Stimulated activated CD4-positive, alpha-beta T cell treated with anti-CD3 and anti-CD28 coated beads, Interleukin-12 subunit alpha, Interleukin-12 subunit beta, amount 100 ng/mL, for 4 hours (primary cell): Measurements from ENCODE around the gene SSC4D.
"Not testable (repeated sequence)": the region's sequence is repeated elsewhere in the genome, so short reads cannot be mapped to it uniquely, and the experiment has no call there.

Experiments
- DNase-seq: peaks from one replicate; pipeline ENCODE4 v3.0.0-alpha.2; 2020

The SSC4D gene

DNA sequence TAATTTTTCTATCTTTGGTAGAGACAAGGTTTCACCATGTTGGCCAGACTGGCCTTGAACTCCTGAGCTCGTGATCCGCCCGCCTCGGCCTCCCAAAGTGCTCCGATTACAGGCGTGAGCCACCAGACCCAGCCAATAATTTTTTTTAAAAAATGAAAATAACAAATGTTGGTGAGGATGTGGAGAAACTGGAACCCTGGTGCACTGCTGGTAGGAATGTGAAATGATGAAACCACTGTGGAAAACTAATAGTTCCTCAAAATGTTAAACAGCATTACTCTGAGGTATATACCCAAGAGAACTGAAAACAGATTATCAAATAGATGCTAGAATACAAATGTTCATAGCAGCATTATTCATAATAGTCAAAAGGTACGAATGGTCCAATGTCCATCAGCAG is 27.7 kb downstream of the SSC4D start:
- no peak for DNase-seq

DNA sequence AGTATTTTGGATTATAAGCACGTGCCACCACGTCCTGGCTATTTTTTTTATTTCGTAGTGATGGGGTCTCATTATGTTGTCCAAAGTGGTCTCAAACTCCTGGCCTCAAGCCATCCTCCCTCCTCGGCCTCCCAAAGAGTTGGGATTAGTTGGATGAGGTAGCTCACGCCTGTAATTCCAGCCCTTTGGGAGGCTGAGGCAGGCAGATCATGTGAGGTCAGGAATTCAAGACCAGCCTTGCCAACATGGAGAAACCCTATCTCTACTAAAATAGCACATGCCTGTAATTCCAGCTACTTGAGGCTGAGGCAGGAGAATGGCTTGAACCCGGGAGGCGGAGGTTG is 28.9 kb downstream of the SSC4D start:
- no peak for DNase-seq

DNA sequence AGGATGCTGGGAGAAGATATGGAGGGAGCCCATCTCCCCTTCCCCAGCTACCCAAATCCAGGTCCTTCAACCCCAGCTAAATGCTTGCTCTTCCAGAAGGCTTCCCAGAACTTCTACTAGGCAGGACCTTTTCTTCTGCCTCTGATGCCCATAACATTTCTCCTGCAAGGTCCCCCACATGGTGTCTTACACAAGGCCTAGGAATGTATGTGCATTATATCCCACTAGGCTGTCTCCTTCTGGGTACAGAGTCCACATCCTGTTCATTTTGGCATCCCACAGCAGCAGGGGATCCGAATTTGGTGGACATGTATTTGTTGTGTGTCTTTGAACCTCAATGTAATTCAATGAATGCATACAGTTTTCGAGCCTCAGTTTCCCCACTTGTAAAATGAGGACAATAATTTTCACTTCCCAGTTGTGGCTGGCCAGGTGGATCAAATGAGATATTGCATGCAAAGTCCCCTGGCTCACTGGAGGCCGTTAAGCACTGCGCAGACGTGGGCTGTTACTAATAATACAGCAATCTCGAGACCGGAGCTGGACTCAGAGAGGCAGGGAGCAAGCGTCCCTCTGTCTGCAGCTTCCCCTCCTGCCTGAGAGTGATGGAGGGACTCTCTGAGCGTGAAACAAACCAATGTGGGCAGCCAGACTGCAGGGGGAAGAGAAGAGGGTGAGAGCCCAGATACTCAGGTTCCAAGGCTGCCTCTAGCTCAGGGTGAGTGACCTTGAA is 32.1 kb downstream of the SSC4D start:
- no peak for DNase-seq

DNA sequence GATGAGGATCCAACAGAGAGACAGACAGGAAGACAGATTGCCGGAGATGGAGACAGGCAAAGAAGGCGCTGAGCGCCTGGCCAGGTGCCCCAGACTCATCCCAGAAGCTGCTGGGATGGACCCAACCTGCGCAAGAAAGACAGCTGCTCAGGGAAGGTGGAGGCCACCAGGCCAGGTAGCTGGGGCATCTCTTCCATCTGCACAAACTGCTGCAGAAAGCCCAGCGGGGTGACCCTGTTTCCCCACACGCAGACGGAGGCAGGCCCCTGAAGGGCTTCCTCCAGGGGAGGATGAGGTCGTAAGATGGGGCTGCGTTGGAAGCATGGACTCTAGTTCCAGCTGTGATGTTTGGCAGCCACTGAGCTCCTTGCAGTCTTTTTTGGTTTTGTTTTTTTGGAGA is 34.2 kb downstream of the SSC4D start:
- no peak for DNase-seq

DNA sequence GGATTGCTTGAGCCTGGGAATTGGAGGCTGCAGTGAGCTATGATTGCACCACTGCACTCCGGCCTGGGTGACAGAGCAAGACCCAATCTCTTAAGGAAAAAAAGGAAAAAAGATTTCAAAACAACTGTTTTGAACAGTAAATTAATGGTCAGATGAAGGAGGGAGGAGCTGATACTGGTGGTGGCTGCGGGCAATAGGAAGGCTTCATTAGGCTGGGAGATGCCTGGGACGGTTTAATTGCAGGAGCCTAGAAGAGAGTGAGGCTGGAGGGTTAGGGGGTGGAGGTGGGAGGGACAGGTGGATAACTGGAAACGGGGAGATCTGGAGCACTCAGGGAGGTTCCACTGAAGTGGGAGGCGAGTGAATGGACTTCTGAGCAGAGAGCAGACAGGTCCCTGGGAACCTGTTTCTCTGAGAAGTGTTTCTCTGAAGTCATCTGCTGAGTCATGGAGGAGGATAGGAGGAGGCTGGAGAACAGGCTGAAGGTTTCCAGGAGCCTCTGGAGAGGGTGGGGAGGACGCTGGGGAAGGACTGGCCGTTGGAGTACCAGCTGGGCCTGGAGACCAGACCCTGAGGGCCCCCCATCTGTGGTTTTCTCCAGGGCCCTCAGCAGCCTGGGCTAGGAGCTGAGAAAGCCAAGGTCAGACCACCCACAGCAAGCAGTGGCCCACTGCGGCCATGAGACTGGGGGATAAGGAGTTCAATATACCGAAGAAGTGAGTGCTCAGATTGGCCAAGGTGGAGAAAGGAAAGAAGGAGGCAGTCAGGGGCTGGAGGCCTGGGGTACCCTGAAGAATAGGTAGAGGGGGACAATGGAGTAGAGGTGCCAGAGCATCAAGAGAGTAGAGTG is 36.3 kb downstream of the SSC4D start:
- no peak for DNase-seq

DNA sequence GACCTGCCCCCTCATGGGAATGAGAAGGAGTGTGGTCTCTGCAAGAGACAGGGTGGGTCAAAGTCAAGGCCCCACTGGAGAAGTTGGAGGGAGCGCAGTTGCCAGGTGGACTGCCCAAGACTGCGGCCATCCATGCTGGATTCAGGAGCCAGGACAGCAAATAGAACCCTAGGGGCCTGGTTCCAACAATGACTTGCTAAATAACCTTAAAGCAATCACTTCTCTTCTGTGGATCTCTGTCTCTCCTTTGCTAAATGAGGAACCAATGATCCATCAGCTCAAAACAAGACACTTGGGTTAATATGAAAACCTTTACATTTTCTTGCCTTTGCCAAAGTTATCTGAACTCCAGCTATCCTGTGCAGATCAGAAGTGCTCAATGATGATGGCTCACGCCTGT is 38.1 kb downstream of the SSC4D start:
- no peak for DNase-seq

DNA sequence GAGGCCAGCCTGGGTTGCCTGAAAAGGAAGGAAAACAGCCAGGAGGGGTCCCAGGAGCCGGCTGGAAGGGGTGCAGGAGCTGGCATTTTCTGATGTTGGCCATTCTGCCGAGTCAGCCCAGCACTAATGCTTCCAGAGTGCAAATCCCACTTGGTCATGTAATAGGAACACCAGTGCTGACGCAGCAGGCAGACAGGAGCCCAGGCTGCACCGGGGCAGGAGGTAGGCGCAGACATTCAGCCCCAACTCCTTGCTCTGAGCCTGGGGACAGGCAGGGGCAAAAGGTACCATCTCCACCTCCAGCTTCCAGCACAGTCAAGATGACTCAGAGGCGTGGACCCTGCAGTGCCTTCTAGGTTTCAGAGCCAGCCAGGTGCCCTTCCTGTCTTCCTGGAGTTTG is 40.5 kb downstream of the SSC4D start:
- no peak for DNase-seq

DNA sequence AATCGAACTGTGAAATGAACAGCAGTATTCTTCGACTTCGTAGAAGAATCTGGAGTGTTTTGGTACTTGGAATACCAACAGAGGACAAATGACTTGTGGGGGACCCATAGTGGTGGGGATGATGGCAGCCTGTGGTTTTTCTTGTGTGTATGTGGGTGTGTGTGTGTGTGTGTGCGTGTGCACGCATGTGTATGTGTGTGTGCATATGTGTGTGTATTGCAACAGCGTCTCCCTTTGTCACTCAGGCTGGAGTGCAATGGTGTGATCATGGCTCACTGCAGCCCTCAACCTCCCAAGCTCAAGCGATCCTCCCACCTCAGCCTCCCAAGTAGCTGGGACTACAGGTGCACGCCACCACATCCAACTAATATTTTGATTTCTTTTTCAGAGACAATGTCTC is 41.3 kb downstream of the SSC4D start:
- no peak for DNase-seq

DNA sequence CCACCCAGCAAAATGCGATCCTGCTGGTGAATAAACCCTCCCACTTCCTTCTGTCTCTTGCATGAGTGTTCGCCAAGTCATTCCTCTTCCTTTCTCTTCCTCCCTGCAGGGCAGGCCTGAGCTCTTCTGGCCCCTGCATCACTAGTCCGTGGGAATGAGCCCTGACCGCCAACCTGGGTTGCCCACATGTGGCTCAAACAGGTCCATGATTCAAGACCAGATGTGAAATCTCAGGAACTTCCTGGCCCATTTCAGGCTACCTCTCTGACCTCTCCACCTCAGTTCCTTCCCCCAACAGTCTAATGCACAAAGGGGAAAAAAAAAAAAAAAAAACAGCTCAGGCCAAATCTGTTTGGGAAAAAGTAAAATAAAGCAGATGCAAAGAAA is 45.3 kb downstream of the SSC4D start:
- DNase-seq: no peak

DNA sequence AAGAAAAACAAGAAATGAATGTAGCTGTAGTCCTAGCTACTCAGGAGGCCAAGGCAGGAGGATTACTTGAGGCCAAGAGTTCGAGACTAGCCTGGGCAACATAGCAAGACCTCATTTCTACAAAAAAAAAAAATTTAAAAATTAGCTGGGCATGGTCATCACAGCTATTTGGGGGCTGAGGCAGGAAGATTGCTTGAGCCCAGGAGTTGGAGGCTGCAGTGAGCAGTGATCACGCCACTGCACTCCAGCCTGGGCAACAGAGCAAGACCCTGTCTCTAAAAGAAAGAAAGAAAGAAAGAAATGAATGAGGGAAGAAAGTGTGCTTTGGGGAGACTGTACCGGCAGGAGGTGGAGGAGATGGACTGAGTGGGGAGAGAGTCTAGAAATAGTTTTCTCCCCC is 45.7 kb downstream of the SSC4D start:
- DNase-seq: not testable (repeated sequence)

DNA sequence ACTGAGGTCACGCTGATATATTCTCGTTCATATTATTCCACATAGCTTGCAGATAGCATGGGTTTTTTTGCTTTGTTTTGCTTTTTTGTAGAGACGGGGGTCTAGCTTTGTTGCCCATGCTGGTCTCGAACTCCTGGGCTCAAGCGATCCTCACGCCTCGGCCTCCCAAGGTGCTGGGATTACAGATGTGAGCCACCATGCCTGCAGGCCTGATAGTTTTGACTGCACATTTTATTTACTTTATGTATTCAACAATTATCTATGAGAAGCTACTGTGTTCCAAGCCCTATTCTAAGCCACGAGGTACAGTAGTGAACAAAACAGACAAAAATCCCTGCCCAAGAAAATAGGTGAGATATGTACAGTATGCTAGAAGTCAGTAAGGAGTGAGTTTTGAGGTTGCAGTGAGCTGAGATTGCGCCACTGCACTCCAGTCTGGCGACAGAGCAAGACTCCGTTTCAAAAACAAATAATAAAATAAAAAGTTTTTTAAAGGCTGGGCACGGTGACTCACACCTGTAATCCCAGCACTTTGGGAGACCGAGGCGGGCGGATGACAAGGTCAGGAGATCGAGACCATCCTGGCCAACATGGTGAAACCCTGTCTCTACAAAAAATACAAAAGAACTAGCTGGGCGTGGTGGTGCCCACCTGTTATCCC is 49.4 kb downstream of the SSC4D start:
- no peak for DNase-seq

DNA sequence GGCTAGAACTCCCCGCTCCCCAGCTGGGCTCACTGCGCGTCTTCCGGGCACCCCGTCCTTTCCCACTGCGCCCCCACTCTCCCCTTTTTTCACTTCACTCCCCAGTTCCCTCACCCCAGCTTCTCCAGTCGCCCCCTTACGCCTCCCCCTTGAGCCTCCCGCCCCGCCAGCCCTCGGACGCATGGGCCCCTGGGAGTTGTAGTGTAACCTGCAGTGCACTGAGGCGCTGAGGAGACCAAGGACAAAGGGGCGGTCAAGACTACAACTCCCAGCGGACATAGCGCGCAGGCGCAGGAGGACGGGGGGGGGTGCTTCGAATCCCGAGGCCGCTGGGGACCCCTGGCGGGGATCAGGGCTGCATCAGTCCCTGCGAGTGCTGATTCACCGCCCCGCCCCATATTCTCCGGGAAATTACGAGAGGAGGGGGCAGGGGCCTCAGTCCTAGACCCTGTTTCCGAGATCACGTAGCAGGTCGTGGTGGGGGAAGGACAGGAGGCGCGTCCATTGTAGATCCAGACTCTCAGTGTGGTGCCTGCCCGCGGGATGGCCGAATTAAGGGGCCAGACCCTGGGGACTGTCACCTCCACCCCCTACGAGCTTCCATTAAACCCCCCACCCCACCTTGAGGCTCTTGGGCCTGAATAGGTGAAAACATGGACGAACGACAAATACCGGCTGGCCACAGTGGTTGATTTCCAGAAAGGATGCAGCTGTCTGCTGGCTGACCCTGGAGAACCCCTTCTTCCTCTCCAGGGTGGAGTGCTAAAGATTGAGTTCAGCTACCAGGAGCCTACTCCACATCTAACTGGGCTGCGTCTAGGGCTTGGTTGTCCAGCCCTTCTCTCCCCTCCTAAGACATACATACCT is 50.2 kb downstream of the SSC4D start:
- peak; percentile 89 for DNase-seq

DNA sequence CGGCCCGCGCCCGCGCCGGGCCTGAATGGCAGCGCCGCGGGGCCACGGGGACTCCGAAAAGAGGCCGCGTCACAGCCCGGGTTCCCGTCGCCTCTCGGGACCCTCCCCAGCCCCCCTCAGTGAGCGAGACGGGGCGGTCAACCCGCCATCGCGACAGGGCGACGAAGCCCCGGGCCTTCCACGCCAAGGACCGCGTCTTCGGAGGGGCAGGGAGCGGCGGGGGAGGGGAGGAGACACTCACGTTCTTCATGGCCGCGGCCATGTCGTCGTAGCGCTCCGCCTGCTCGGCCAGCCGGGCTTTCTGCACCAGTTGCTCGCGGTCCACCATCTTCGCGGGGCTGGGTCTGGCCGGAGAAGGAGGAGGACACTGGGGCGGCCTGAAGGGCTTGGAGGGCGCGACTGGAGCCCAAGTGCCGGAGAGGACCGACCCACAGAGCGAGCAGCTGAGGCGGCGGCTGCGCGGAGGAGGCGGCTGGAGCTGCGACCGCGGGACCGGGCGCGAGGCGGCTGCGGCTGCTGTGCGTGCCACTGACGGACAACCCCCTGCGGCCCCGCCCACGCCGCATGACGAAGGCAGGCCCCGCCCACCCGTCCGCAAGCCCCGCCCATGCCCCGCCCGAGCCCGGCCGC is 50.9 kb downstream of the SSC4D start, which contains the start of gene YWHAG:
YWHAG (minus strand) TSS at position 511 of the 630 bp plus-strand sequence; CDS start at position 328, 183 bp downstream.
- peak; percentile 90 for DNase-seq

DNA sequence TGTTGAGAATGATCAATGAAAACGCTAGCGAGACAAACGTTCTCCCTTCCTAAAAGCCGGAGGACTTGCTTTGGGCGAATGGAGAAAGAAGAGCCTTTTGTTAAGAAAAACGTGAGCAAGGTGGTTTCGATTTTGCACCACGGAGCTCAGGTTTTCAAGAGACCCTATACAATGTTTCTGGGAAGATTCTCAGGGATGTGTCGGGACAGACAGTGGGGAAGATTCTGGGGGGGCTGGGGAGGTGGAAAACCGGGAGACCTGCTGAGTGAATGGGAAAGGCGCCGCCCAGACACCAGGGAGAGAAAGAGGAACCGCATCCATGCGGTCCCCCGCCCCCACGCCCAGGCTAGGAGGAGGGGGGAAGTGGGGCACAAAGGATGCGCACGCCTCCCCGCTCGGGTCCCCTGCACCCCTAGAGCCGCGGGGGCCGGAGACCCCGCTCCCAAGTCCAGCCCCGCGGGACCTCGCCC is 51.5 kb downstream of the SSC4D start:
- peak; percentile 59 for DNase-seq

DNA sequence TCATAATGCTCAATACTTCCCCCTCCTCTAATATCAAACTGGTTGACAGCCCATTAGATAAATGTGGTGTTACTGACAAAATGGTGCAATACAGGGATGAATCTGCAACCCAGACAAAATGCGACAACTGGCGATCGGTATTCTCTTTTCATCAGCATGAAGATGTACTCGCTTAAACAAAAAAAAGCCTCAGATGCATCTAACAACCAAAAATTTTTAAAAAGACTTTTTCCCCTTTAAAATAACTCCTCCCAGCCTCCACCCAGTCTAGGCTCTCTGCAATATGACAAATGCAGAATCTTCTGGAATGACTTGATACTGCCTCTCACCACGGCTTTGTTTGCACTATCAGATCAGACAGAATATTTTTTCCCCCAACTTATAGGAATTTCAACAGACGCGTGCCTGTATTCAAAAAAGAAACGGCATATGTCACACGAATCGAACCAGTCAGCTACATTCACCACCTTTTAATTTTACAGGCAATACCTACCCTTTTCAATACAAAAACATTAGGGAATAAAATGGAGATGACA is 52.0 kb downstream of the SSC4D start:
- DNase-seq: no peak

DNA sequence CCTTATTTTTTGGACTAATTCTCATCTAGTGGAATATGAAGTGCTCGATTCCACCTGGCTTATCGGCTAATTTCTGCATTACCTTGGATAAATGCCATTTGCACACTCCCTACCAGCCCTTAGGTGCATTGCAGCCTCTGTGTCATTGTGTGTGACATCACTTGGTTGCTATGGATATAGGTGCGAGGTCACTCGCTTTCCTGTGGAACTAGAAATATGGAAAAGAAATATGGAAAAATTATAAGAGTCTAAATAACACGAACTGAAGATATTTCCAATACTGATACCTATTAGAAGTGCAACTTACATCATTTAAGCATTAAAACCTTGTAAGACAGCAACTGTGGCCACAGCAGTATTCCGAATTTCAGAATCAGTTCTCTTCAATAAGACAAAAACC is 52.7 kb downstream of the SSC4D start:
- DNase-seq: no peak

DNA sequence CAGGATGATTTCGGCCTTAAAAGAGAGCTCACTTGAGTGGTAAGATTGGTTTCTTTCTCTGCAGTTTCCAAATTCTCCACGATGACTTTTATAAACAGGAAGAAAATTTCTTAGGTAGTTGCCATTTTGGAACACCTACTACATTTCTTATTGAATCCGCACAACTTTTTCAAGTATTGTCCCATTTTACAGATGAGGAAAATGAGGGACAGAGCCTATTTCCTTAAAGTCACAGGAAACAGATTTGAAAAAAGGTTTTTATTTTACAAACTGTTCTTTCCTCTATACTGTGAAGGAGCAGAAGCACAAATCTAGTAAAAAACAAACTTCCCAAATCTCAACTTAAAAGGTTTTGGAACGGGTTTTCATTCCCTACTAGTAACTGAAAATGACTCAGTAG is 53.4 kb downstream of the SSC4D start:
- DNase-seq: no peak

DNA sequence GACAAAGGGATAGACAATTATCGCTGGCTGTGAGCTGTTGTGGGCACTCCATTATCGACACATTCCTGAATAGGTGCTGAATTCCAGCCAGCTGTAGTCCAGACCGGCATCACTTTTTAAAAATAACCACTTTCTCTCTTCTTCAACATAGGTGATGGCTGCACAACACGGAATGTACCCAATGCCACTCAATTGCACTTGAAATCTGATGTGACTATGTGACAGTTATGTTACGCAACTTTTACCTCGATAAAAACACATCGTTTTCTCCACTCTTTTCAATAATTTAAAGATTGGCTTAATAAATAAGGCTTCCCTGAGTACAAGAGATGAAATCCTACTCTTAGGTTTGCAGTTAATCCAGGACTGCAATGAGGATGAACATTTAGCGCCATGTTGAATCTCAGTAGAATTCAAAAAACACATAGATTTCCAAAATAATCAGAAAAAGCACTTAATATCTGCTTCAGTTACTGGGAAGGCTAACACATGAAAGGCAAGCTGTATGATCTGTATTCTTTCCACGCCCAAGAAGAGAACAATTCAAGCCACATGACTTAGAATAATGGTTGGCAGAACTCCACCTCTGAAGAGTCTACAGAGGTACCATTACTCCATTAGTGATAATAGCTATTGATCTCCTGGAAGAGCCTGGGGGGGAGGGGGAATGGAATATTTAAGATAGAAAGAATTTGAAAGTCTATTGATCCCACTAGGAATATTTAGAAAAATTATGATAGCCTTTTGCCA is 54.3 kb downstream of the SSC4D start:
- no peak for DNase-seq

DNA sequence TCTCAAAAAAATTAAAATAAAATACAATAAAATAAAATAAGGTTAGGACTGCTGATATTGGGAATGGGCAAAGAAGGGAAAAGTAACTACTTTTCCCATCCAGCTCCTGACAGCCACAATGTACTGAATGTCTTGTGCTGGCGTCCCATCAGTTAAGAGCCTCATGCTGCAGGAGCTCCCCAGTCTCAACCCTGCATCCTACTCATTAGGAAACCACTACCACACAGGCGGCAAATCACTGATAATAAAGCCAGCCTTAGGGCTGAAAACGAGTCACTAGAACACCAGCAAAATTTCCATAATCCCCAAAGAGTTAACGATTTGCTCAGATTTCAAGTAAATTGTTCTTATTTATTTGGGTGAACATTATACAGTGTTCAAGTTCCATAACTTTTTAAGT is 55.0 kb downstream of the SSC4D start:
- DNase-seq: no peak

DNA sequence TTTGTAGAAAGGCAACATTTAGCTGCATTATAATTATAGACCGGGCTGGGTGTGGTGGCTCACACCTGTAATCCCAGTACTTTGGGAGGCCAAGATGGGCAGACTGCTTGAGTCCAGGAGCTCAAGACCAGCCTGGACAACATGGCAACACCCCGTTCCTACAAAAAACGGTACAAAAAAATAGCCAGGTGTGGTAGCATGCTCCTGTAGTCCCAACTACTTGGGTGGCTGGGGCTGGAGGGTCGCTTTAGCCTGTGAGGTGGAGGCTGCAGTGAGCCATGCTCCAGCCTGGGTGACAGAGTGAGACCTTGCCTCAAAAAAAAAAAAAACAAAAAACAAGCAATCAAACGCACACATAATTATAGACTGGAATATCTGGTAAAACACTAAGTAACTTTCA is 55.8 kb downstream of the SSC4D start:
- DNase-seq: no peak

DNA sequence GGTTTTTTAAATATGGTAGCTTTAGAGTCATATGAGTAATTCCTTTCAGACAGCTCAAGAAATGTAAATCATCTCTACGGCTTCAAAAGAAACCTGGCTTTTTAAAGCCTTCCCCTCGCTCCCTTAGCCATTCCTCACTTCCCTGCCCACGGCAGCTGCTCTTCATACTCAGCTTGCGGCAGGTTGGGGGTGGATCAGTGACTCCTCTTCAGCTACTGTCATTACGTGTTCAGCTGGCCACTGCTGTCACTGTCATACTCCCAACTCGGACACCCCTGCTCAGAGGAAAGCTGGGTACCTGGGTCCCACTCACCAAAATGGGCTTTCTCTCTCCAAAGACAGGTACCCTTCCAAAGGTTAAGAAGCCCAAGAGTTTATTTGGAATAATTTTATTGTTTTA is 57.3 kb downstream of the SSC4D start:
- no peak for DNase-seq
